ENCODE data around the gene COX6B2.

The COX6B2 gene

DNA sequence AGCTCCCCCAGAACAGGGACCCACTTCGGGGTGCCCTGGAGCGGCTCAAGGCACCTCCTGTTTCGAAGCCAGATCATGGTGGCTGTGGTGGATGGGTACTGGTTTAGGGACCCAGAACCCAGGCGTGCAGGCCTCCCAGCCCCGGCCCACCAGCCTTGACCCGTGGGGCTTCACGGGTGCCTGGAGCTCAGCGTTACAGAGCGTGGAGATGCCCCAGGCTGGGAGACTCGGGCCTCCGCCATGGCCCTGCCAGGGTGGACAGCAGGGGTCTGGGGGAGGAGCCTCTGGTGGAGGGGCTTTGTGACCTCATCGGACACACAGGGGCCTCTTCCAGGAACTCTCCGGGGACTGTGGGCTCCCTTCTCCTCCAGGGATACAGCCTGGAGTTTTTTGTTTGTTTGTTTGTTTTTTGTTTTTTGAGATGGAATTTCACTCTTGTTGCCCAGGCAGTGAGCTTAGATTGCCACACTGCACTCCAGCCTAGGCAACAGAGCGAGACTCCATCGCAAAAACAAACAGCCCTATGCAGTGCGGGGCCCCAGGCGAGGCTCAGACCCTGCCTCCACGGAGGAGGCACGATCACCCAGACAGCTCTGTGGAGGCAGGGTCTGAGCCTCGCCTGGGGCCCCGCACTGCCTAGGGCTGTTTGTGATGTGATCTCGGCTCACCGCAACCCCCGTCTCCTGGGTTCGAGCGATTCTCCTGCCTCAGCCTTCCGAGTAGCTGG lies 8.6 kb upstream of the COX6B2 start, which contains the start of gene GARIN5B:
Gene GARIN5B, minus strand, starts transcription at position 271 of the 727 bp plus-strand sequence. Its CDS starts 194 bp downstream, at position 77.
- in situ Hi-C loops (cut with HindIII; ENCODE audit: low sequenced_read_pairs) = no loop called here

DNA sequence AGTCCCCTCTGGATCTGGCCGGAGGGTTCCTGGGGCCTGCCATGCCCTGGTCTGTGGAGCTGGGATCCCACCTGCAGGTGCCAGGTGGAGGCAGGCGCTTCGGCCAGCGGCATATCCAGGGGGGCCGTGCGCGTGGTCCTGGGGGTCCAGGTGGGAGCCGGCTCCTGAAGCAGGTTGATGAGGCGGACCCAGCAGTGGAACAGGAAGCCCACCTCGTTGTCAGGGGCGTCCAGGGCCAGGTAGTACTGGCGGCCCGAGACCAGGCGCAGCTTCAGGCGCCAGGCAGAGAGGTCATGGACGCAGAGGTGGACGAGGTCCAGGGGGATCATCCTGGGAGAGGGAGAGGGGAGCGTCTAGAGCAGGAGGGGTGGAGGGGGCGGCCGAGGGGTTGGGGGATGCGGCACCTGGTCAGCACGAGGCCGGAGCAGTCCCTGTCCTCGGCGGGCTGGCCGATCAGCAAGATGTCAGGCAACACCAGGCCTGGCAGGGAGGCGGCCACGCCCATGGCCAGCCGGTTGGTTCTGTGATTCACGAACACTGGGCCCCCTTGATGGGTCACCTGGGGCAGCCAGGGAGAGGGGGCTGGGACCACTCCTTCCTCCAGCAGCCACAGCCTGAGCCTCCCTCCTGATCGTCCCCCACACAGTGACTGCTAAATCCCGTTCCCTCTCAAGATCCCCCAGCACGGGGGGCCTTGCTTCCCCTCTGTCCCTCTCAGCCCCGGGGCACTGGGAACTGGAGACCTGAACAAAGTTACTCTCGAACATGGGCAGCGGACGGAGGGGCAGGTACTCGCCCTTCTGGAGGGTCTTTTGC lies 7.9 kb upstream of the COX6B2 start:
- in situ Hi-C loops (cut with HindIII; ENCODE audit: low sequenced_read_pairs) = no loop called here

DNA sequence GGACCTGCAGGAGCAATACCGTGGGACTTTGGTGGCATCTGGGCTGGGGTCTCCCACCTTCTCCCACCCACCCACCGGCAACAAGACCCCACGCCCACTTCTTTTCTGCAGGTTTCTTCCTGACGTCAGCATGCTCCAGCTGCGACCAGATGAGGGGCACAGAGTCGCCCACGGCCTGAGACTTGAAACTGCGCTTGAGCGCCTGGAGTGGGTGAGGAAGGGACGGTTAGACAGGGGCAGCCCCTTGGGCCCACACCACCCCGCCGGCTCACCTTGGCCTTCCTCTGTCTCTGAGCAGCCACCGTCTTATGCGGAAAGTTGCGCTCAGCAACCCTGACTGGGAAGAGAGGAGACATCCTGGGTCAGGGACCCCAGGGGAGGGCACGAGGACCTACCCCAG lies 6.4 kb upstream of the COX6B2 start:
- in situ Hi-C loops (cut with HindIII; ENCODE audit: low sequenced_read_pairs) = no loop called here

DNA sequence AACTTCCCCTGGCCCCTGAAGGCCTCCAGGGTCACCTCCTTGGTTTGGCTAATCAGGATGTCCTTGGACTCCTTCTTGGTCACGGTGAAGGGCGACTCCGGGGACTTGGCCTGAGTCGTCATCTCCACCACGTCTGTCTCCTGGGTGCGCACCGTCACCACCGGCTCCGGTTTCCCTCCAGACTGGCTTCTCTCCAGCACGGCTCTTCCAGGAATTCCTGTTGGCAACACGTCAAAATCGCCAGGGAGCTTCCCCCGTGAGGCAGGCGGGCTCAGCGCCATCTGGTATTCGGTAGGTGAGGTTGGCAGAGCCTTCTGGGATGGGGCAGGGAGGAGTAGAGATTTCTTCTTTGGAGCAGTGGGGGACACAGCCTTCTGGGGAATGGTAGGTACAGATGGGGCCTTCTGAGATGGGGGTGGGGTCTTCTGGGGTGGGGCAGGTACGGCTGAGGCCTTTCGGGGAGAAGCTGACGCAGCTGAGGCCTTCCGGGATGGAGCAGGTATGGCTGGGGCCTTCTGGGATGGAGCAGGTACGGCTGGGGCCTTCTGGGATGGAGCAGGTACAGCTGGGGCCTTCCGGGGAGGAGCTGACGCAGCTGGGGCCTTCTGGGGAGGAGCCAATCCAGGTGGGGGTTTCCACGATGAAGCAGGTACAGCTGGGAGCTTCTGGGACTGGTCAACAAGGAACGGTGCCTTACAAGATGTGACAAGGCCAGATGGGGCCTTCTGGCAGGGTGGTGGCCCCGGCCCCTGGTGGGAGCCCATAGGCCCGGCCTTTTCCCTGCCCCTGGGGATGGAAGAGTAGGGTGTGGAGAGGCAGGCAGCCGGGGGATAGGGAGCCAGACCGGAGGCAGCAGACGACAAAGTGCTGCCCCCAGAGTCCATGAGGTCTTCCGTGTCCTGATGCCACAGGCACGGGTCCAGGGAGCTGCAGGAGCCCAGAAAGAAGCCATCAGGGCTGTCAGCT lies 4.7 kb upstream of the COX6B2 start:
- in situ Hi-C loops (cut with HindIII; ENCODE audit: low sequenced_read_pairs) = loop anchor here (10.0 kb wide), 1 partner anchor 144 kb away; no protein-coding TSS in a partner anchor

DNA sequence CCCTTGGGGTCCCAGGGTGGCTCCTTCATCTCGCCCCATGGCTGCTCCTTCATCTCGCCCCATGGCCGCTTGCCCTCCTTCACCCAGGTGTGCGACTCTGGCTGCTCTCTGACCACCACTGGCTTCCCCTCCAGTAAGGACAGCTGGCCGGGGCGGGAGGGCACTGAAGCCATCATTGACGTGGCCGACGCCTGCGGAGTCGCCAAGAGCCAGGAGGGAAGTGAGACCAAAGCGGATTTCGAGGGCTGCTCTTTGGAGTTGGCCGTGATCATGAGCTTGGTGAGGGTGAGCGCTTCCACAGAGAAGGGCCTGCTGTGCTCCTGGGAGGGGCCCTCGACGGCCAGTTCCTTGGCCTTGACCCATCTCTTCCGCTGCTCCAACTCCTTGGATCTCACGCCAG lies 4.0 kb upstream of the COX6B2 start:
- in situ Hi-C loops (cut with HindIII; ENCODE audit: low sequenced_read_pairs) = loop anchor here (10.0 kb wide), 1 partner anchor 144 kb away; no protein-coding TSS in a partner anchor

DNA sequence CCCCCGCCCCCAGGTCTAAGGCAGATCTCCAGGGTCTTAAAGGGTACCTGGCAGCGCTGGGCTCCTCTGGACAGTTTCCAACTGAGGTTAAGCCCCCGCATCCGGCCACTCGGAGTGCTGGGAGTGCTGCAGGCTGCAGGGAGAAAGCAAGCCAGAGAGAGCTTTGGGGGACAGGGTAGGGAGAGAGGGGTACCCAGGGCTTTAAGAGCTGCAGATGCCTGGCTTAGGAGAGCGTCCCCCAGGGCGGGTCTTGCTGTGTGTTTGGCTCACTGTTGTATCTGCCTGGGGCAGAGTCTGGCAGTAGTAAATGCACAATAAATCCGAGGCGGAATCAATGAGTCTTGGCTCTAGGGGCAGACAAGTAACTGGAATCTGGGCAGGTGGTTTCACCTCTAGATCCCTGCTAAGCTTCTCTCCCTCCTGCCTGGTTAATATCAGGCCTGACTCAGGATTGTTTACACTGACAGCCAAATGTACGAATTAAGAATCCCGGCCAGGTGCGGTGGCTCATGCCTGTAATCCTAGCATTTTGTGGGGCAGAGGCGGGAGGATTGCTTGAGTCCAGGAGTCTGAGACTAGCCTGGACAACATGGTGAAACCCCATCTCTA lies 798 bp upstream of the COX6B2 start:
- in situ Hi-C loops (cut with HindIII; ENCODE audit: low sequenced_read_pairs) = loop anchor here (10.0 kb wide), 1 partner anchor 141 kb away; no protein-coding TSS in a partner anchor

DNA sequence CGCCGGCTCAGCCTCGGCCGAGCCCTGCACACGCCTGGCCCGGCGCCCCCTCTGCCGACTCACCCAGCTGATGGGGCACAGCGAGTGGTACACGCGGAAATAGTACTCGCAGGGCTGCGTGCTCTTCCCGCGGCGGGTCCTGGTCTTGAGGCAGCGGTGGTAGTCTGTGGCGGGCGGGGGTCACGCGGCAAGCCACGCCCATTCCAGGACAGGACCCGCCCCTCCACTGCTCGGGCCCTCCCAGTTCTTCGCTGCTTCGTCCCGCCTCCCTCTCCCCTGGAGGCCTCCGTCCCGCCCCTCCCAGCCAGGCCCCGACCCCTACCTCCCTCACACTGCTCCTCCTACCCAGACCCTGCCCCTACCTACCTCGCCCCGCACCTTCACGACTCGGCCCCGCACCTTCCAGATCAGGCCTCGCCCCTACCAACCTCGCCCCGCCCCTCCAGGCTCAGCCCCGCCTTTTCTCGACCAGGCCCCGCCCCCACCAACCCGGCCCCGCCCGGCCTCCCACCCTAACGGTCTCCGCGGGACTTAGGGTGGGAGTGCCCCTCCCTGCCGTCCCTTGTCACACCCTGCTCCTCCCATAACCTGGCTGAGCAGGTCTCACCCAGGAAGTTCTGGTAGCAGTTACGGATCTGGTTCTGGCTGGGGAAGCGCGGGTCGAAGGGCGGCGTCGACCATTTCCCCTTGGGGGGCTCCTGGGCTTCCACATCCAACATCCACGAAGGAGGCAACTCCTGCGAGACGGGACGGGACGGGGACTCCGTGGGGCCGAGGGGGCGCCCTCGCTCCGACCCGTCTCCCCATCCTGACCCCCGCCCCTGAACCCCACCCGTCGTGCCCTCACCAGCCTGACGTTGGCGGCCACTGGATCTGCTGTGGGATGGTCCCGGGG lies 469 bp downstream of the COX6B2 start:
- in situ Hi-C loops (cut with HindIII; ENCODE audit: low sequenced_read_pairs) = loop anchor here (10.0 kb wide), 1 partner anchor 139 kb away; no protein-coding TSS in a partner anchor

DNA sequence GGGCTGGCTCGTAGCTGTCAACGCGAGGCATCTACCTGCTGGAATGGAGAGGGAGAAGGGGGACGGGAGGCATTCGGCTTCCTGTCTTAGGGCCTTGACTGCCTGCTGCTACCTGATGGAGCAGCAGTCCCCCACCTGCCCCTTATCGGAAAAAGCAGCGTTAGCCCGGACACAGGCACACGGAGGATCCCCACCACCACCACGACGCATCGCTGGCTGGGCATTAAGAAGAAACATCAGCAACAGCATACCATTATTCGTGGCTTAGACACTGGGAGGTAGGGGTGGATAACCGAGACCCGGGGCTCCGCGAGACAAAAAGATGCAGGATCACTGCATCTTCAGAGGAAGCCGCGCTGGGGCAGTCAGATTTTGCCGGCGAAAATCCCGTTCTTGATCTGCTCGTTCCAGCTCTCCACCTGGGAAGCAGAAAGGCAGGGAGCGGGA lies 1.1 kb downstream of the COX6B2 start:
- in situ Hi-C loops (cut with HindIII; ENCODE audit: low sequenced_read_pairs) = loop anchor here (10.0 kb wide), 1 partner anchor 139 kb away; no protein-coding TSS in a partner anchor

DNA sequence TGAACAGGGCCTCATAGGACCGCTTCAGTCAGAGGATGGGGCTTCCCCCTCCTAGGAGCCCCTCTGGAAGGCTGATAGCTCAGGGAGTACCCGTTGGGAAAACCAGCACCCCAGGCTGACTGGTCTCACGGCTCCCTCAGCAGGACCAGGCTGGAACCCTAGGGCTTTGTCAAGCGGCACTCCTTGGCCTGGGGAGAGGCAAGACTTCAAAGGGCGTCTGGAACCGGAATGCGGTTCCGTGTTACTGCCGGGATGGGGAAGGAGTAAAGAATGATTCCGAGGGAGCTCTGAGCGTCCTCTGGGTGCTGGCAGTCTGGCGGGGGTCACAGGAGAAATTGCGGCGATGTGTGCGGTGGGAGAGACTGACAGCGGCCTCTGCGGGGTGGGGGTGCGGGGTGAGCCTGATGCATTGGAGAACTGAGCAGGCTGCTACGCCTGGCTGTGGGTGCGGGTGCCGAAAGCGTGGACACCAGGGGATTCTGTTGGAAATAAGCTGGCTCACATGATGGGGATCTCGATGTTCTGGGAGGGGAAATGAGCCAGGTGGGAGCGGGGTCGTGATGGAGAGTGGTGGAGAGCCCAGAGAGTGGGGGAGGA lies 1.9 kb downstream of the COX6B2 start:
- in situ Hi-C loops (cut with HindIII; ENCODE audit: low sequenced_read_pairs) = loop anchor here (10.0 kb wide), 1 partner anchor 138 kb away; no protein-coding TSS in a partner anchor

DNA sequence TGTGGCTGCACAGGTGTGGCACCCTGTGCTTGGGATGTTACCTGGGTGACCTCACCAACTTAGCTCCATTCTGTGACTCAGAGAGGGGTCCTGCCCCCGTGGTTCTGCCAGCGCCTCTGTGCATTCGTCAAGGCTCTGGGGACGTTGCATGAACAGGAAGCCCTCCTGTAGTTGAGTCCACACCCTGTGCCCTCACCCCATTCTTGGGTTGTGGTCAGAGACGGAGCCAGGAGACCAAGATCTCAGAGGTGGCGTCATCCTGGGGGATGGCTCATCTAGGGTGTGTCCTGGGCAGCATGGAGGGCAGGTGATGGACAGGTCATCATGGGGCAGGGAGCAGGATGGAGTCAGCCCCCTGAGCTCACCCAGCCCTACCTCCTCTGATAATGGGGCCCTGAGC lies 2.5 kb downstream of the COX6B2 start:
- in situ Hi-C loops (cut with HindIII; ENCODE audit: low sequenced_read_pairs) = loop anchor here (10.0 kb wide), 1 partner anchor 137 kb away; no protein-coding TSS in a partner anchor

DNA sequence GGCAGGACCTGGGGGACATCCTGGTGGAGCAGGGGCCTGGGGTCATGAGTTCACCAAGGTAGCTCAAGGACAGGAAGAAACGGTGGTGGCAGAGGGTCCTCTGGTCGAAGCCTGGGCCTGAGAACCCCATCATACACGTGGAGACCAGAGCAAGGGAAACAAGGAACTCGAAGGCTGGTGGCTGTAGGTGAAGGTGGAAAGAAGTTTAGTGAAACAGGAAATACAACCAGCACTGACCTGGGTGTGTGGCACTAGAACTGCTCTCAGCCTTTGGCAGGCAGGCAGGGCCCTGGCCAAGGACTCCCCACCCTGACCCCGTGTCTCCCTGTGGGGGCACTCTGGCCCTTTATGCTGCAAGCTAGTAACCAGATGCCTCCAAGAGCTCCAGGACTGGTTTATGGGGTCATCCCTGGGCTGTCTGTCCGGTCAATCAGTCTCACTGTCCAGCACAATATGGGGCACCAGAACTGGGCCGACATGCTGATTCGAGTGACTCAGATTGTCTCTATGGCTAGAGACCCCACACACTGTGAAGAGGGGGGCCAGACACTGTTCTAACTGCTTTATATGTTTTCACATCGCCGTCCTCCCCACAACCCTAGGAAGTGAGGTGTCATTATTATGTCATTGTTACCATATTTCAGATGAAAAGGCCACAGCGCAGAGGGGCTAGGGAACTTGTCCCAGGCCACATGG lies 3.8 kb downstream of the COX6B2 start:
- in situ Hi-C loops (cut with HindIII; ENCODE audit: low sequenced_read_pairs) = loop anchor here (10.0 kb wide), 1 partner anchor 136 kb away; no protein-coding TSS in a partner anchor

DNA sequence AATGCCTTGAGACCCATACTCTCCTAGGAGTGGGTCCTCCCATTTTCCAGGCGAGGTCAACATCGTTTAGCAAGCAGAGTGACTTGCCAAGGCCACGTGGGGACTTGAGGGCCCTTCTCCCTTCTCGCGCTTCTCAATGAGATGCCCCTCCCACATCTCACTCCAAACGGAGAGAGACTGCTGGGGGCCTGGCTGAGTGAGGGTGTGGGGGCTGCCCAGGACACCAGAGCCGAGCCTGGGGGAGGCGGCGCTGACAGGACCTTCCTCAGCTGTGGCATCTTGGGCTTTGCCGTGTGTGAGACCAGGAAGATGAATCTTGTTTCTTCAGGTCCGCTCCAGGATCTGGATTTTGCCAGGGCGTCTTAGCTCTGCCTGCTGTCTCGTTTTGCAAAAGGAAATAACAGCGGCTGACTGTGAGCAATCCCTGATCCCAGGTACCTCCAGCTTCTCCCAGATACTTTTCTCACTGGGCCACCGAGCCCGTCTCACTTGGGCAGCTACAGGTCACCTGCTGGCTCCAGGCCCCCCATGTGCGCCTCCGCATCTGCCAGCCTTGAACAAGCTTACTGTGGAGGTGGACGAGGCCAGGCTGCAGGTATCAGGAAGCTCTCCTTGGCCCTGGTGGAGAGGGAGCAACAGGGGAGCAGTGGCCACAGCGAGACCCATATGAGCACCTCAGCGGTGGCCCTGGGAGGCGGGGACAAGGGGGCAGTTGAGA lies 6.0 kb downstream of the COX6B2 start:
- in situ Hi-C loops (cut with HindIII; ENCODE audit: low sequenced_read_pairs) = no loop called here

DNA sequence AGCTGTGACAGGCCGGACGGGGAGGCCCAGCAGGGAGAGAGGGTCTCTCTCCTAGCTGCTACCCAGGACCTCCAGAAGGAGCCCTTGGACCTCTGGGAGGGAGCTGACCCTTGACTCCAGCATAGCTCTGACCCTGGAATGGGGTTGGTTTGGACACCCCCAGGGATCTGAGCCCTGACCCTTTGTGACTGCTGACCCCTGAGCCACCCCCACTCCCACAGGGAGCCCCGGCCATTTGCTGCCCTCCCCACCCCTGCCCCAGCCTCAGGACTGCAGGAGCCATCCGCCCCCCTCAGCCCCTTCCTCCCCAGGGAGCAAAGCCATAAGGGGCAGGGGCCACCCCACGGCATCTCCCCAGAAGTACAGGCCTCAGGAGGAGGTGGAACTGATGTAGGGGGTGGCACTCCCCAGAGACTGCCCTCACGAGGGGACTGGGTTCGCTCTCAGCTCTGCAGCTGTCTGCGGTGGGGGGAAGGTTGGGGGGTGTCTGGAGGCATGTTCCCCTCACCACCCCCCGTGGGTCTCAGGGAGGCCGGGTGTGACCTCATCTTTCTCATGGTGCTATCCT lies 7.0 kb downstream of the COX6B2 start:
- in situ Hi-C loops (cut with HindIII; ENCODE audit: low sequenced_read_pairs) = no loop called here

DNA sequence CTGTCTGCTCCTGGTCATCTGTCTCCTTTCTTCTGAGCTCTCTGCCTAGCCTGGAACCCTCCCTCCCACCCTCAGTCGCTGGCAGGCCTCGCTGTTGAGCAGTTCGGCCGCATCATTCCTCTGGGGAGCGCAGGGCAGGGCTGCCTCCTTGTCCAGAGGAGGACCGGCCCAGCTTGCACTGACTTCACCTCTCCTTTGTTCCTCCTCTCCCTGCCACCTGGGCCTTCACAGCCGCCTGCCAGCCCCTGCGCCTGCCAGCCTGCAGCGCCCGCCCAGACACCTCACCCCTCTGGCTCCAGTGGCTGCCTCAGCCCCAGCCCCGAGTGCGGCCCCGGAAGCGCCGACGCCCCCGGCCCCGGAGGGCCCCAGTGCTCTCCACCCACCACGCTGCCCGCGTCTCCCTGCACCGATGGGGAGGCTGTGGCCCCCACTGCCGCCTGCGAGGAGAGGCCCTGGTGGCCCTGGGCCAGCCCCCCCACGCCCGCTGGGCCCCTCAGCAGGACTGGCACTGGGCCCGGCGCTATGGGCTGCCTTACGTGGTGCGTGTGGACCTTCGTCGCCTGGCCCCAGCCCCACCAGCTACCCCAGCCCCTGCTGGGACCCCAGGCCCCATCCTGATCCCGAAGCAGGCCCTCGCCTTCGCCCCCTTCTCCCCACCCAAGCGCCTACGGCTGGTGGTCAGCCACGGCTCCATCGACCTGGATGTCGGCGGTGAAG lies 7.6 kb downstream of the COX6B2 start:
- in situ Hi-C loops (cut with HindIII; ENCODE audit: low sequenced_read_pairs) = no loop called here

DNA sequence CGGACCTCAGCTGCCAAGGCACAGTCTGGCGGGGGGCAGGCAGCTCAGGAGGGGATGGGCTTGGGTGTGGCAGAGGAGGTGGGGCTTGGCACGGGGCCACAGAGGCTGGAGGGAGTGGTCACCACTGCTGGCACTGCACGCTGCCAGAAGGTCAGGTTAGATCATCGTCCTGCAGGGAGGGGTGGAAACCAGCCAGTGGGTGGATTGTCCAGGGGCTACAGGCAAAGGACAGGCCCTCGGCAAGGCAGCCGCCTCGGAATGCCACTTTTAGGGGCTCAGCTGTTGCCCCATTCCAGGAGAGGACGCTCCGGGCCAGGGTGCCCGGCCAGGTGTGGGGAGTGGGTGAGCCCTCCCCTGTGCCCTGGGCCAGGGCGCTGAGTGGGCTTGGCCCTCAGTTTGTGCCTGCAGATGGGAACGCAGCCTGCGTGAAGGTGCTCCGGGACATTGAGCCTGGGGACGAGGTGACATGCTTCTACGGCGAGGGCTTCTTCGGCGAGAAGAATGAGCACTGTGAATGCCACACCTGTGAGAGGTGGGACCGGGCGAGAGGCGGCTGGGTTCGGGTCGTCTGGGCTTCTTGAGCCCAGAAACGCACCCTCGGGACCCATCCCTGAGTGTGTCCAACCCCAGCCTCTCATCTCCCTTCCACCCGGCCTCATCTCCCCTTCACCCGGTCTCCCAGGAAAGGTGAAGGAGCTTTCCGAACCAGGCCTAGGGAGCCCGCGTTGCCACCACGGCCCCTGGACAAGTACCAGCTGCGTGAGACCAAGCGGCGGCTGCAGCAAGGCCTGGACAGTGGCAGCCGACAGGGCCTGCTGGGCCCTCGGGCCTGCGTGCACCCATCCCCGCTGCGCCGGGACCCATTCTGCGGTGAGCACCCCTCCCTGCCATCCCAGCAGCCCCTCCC lies 8.4 kb downstream of the COX6B2 start:
- in situ Hi-C loops (cut with HindIII; ENCODE audit: low sequenced_read_pairs) = no loop called here
